C1 segment of cervical spinal cord (tissue), 14 donors: ENCODE measurements around the gene TRMT61A.
"Not testable (repeated sequence)": the region's sequence is repeated elsewhere in the genome, so short reads cannot be mapped to it uniquely, and the experiment has no call there.

Source experiments
- DNase-seq, 14 donors: peaks; one replicate each; lab custom pipeline; 2025; lab: John Stamatoyannopoulos, UW

The TRMT61A gene

DNA sequence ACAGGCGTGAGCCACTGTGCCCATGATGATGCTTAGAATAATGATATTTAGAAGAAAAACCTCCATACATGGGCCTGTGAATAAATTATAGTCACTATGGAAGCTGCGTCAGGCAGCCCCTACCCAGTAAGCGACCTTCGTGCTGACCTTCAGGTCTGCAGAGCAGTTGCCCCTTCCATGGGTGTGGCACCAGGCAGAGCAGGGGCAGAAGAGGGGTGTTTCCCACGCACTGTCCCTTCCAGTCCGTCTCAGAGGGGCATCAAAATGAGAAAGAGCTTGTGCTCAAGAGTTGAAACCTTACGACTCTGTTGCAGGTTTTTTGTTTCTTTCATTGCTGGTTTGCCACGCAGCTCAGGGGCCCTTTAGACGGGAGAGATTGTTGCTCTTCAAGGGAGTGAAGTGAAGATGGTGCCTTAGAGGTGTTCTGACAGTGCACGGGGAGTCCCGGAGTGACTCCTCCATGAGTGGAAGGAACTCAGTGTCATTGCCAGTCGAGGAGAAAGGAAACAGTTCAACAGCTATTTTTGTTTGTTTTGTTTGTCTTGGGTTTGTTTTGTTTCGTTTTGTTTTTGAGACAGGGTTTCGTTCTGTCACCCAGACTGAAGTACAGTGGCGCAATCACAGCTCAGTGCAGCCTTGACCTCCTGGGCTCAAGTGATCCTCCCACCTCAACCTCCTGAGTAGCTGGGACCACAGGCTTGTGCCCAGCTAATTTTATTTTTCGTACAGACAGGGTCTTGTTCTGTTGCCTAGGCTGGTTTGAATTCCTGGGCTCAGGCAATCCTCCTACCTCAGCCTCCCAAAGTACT is 20.3 kb upstream of the TRMT61A start:
- DNase-seq, result no peak

DNA sequence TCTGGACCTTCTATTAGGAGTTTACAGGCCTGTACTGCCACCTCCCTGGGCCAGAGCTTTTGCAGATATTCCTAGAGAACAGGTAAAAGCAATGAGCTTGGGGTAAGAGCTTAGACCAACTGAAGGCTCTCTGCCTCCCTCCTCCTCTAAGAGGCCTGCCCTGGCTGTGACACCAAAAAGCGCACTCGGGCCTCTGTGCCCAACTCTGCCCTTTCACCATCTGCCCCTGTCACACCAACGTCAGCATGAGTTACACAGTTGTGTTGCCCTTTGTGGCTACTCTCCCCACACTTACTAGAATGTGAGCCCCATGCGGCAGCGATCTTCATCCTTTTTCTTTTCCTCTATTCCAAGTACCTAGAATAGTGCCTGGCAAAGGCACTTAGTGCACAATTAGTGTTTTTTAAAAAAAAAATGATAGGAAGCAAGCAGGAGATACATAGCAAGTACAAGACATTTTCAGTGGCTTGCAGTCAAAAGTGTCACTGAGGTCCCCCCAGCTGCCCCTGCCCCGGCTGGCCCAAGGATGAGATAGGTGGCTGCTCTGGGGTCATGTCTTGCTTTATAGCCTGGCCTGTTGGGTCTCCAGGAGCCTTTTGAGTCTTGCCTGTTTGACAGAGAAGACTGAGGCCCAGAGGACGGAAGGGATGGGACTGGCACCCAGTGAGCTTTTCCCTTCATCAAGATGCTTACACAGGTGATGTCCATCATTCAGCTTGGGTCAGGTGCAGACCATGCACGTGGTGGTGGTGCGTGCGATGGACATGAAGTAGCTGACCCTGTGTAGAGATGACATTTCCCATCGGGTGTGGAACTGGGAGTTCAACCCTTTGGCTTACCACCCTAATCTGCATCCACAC is 18.9 kb upstream of the TRMT61A start:
- DNase-seq, result no peak

DNA sequence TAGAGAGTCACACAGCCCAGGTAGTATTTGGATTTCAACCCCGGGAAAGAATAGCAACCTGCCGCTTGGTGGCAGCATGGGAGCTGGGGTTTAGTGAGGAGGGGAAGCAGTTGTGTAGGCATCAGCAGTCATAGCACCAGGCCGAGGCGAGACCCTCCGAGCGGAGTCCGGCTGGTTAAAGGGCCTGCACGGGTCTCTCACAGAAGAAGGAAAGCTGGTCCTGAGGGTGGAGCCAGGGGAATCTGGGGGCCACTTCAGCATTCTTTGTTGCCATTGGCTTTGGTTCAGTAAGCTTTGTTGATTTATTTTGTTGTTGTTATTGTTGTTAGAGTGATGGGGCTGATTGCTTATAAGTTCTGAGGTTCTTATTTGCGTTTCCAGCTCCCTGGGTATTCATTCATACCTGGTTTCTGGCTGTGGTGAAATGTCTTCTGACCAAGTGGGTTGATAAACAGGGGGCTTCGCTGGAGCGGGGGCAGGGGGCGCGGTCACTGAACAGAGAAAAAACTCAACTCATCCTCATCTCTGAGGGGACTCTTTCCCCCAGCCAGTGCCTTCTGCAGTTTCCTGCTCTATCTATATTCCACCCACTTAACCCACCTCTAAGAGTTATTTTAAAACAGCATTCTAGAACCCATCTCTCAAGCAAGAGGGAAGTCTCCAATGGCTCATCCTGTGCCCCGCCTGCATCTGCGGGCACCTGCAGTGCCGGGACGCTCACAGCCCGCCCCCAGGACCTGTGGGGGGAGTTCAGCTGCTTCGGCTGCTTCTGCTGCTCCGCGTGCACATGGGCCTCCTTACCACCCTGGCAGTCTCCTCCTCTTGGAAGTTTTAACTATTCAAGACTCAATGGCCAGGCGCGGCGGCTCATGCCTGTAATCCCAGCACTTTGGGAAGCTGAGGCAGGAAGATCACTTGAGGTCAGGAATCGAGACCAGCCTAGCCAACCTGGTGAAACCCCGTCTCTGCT is 18.0 kb upstream of the TRMT61A start:
- no peak for DNase-seq

DNA sequence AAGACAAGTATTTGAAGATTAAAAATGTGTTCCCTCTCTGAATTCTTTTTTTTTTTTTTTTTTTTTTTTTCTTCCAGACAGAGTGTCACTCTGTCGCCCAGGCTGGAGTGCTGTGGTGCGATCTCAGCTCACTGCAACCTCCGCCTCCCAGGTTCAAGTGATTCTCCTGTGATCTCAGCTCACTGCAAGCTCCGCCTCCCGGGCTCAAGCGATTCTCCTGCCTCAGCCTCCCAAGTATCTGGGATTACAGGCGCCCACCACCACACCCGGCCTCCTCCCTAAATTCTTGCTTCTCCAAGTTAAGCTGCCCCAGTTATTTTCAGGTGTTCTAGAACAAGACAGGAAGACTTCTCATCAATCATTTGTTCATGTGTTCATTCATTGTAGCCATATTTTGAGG is 16.8 kb upstream of the TRMT61A start:
- not testable (repeated sequence) for DNase-seq

DNA sequence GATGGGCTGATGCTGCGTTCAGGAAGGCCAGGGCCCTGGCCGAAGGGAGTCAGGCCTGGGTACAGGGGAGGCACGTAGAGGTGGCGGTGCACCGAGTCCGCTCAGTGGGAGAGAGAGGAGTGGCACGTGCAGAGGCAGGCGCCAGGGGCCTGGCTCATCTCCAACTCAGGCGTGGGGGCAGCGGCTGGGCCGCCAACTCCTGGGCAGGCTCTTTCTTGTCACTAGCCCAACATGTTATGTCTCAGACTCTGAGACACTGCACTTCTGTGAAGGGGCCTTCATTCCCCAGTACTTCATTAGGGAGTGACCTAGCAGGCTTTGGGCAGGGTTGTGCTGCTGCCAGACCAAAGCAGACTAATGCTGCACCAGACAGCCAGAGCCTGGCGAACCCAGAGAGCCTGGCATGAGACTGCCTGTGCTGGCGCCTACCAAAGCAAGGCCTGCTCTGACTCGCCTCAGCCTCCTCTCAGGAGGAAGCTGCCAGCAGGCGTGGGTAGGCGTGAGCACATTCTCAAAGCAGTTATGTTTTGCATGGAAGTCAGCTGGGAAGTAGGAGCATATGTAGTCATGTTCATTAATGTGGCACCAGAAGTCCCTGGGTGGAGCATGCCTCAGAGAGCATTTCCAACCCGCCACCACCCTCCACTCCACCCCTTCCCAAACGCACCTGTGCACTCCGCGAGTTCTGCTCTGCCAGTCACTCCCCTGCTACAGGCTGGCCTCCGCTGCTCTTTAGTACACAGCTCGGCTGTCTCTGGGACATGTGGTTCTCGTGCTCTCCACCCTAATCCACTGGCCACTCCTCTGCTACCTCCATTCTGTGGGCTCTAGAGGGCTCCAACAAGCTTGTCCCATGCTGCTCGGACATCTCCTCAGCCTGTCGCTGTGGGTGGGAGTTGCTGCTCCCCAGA is 16.0 kb upstream of the TRMT61A start:
- peak in 10 of 14 donors; percentile 22 to 86 (median 58) for DNase-seq

DNA sequence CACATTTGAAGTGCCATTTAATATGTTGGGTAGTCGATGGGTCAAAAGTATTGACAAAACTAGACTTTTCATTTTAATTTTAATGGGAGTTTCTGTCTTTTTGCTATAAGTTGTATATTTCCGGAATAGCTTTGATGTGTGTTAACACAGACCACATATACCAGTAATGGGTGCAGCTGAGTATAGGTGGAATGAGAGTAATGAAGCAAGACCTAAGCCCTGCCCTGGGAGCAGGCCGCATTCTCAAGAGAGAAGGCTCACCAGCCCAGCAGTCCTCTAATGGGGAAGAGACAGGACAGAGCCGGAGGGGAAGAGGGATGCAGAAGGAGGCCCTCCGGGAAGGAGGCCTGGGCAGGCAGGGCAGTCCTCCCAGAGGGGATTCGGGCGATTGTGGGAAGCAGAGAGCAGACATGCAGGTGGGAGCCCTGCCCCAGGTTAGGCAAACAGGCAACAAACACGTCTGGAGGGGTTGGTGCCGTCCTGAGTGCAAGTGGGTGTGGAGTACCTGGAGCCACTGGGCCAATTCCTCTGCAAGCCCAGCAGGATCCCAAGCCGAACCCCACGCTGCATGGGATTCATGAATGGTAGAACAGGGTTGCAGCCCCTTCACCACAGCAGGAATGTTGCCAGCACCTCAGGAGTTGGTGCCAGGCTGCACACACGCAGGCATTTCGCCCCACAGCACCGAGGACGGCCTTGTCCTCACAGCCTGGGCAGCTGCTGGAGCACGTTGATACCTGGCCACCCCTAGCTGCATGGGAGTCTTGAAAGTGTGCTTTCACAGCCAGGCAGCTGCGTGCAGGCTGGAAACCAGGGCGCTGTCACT is 14.2 kb upstream of the TRMT61A start:
- DNase-seq, result no peak

DNA sequence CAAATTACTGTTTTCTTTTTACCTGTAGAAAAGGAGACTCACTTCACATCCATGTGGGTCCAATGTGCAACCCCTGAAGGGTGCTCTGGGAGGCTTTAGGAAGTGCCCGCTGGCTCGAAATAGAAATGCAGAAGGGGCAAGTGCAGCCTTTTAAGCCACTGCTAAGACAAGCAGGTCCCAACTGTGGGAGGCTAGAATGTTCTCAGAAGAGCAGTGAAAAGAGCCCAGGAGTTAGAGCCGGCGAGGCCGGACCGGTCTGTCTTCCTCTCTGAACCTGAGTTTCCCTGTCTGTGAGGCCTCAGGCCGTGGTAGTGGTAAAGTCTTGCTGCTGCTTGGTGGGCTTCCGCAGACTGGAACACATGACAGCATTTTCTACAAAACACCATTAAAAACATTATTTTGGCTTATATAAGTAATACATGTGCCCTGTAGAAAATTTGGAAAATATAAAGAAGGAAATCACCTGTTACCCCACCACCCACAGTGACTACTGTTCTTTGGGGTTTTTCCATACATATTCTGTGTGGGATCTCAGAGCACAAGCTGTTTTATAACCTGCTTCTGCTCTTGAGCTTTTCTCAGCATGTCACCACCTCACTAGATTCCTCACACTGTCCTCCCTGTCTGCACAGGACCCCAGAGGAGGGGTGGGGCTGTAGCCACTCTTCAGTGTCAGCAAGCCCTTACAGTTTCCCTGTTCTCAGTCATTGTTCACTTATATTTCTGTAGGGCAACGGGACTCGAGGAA is 12.4 kb upstream of the TRMT61A start:
- peak in 1 of 14 donors; percentile 27 for DNase-seq

DNA sequence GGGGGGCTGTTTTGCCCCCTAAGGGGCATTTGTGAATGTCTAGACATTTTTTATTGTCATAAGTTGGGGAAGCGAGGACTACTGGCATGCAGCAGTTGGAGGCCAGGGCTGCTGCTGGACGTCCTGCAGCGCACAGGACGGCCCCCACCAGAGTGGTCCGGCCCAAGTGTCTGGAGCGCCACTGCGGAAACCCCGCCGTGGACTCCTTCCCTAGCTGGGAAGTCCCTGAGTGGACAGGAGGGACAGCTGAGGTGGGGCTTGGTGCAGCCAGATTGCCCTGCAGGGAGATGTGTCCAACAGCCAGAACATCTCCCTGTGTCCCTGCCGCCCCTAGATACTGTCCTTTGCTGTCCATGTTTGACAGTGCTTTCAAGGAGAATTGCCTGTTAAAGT is 11.8 kb upstream of the TRMT61A start:
- DNase-seq, result no peak

DNA sequence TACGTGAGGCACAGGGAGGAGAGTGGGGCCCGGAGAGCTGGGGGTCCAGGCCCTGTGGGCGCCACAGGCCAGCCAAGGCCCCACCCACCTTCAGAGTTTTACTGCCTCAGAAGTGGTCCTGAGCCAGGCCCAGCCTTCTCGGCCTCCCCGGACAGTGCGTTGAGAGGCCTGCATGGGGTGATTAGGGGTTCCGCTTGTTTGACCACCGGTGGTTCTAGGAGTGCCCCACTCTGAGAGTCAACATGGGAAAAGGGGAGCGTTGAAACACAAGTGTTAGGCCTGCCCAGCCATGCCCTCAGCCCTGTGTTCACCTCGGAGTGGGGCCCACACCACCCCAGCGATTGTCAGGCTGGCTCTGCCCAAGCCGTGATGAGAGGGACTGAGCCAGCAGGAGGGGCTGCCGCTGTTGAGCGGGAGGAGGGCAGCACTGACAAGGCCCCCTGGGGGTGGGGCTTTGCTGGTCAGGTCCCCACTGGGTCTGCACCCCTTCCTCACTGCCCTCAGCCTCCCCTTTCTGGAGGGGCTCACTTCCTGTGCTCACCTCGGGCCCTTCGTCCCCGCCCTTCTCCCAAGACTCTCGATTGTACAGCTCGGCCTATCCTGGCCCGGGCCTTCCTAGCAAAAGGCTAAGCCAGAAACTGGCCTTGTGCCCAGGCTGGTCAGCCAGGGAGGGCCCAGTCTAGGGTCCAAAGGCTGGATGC is 11.1 kb upstream of the TRMT61A start:
- DNase-seq, result peak in 1 of 14 donors; percentile 63

DNA sequence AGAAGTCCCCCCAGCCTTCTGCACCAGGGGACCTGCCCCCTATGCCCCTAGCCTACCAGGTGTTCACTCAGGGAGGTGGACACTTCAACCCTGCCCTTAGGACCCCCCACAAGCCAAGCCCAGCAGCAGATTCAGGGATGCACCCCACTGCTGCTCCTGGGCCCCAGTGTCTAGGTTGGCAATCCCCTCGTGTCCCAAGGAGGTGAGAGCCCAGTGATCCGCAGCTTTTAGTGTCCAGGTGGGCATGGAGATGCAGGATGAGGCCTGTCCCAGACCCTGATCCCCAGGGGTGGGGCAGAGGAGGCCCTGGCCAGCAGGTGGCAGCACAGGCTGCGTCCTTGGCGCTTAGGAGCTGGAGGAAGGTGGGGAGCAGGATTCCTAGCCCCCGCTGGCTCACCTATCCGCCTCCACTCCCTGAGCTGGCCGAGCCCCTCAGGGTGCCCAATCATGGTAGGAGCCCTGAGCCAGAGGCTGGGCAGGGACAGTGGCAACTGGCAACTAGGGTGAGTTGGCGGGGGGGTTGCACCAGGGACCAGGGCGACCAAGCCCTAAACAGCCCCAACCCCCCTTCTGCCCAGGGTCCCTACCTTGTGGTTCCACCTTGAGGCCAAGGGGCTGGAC is 10.5 kb upstream of the TRMT61A start:
- DNase-seq, result peak in 8 of 14 donors; percentile 33 to 70 (median 54)

DNA sequence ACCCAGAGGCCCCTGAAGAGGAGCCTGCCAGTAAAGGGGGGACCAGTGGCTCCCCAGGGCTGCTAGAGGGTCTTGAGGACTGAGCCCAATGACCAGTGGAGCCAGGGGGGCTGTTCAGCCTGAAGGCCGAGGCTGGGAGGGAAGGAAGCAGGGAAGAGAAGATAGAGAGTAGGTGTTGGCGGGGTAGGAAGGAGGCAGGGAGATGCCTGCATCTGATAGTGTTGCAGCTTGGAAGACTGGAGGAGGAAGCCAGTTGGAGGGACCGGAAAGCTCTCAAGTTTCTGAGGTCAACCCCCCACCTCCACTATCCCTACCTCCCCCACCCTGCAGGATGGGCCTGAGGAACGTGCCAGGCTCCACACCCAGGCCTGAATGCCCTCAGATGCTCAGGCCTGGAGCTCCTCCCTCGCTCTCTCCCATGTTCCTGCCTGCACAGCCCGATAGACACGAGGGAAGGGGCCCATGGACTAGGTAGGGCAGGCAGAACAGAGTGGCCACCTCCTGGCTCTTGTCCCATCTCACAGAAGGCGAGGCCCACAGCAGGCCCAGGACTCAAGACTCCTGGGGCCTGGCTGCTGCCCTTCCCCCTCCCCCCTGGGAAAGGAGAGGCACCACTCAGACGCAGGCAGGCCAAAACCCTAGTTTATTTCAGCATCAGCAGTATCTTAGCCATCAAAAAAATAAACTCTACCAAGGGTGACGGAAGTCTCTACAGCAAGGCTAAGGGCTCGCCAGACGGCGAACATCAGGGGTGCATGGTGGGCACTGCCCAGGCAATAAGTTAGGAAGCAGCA is 9.8 kb upstream of the TRMT61A start:
- no peak for DNase-seq

DNA sequence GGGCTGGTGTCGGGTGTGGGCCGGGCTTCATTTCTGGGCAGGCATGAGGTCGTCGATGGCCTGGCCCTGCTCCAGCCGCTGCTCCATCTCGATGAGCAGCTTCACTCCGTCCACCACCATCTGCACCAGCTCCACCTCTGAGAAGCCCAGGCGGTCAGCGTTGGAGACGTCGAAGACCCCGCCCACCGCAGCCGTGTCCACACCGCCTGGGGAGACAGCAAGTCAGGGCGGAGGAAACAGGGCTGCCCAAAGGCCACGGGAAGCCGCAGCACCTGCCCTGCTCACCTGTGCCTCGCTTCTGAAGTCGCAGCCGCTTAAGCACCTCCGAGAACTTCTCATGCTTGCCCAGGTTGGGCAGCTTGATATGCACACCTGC is 9.2 kb upstream of the TRMT61A start:
- no peak for DNase-seq

DNA sequence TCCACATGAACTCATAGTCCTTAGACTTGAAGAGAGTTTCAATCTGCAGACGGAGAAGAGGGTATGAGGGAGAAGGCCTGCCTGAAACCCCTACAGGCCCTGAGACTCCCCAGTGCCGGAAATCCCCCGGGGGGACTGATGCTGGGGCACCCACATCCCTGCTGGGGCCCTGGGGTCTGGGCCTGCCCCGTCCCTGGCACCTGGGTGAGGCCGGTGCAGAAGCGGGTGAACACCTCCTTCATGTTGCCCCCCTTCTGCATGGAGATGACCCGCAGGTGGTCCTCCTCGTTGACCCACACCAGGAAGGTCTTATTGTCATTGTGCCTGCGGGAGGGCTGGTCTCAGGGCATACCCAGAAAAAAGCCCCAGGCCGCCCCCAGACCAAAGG is 8.7 kb upstream of the TRMT61A start:
- DNase-seq, result no peak

DNA sequence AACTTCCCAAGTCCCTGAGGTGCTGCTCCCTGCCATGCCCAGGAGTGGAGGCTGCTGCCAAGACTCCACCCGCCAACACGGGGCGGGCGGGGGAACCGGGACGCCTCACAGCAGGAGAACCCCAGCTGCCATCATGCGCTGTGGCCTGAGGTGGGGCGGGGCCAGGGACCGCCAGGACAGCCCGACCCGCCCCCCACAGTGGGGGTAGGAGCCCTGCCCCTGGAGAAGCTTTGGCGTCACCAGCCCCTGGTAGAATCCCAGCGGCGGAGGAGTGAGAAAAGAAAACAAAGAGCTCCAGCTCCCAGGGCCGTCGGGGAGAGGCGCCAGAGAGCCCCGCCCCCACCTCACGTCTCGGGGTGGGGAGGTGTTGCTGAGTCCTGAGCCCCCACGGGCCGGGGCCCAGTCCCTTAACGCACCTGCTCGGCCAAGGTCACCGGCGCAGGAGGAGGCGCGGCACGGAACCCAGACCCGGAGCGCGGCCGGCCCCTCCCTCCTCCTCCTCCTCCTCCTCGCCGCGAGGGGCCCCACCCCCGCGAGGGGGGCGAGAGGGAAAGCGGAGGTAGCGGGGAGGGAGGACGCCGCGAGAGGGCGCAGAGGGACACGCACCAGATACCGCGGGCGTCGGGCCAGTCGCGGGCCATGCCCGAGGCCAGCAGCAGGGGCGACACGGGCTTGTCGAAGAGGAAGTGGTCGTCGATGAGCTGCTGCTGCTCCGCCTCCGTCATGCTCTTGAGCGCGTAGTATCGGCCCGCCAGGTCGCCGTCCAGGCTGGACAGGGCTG is 8.1 kb upstream of the TRMT61A start:
- DNase-seq, result peak in 12 of 14 donors; percentile 50 to 87 (median 68)

DNA sequence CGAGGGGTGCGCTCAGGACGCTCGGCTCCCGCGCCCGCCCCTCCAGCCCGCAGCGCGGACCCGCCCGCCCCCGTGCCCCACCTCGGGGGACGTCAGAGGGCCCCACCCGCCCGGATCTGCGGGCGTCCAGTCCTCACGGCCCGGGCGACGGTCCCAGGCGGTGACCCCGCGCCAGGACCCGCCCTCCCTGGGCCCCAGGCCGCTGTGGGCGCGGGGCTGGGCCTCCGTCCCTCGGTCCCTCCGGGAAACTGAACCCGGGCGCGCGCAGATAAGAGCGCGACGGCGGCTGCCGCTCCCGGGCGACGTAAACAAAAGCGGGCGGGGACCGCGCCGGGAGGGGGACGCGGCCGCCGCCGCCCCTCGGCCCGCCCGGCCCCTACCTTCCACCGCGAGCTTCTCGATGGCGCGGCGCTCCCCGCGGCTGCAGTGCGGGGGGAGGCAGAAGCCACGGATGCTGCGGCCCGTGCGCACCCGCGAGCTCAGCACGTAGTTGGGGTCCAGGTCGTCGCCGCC is 7.5 kb upstream of the TRMT61A start:
- DNase-seq, result peak in 3 of 14 donors; percentile 66 to 87 (median 77)
